Astrocyte of the spinal cord (primary cell): ENCODE measurements around the gene RAPGEF2.

Experiments
- DNase-seq: peaks from one replicate; pipeline ENCODE4 v3.0.0; 2011; ENCODE audit warnings: low read depth, low spot score
- H3K4me3 ChIP-seq: 2 replicates; pipeline ENCODE4 v1.5.1; 2011; ENCODE audit warnings: low read depth, mild to moderate bottlenecking, low read length, moderate library complexity
- CTCF ChIP-seq: IDR thresholded peaks from 2 replicates; pipeline ENCODE4 v1.5.1; 2012; ENCODE audit warnings: low read depth, mild to moderate bottlenecking, low read length, inconsistent platforms
- in situ Hi-C: cut with HindIII; loops from 2 replicates; pipeline ENCODE4 v1.10.0; 2017; ENCODE audit warnings: low sequenced_read_pairs

The RAPGEF2 gene

DNA sequence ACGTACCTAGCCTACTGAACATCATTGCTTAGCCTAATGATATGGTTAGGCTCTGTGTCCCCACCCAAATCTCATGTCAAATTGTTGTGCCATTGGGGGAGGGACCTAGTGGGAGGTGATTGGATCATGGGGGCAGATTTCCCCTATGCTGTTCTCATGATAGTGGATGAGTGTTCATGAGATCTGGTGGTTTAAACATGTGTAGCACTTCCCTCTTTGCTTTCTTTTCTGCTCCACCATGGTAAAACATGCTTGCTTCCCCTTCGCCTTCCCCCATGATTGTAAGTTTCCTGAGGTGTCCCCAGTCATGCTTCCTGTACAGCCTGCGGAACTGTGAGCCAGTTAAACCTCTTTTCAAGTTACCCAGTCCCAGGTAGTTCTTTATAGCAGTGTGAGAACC is 102.6 kb downstream of the RAPGEF2 start:
- DNase-seq: no peak
- H3K4me3 ChIP-seq: no peak overlapping the region
- no peak for TF ChIP-seq CTCF
- in situ Hi-C loops: no loop called here

DNA sequence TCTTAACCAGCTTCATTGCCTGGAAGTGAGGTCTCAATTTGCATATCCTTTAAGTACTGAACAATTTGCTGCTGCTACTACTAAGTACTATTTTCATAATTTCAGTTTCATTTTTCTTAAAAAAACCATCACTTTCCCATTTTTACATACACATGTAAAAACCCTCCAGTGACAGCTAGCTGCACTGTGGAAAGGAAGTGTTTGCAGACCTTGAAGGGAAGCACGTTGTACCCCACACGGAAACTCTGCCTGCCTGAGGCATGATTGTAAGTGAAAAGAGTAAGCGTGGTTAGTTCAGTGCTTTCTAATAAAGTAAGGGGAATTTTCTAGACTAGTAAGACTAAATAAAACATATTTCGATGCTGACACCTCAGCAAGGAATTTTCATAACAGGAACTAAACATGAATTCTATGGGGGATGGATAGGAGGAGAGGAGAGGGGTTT is 103.6 kb downstream of the RAPGEF2 start:
- no peak for TF ChIP-seq CTCF
- DNase-seq: peak; percentile 36
- in situ Hi-C loops: no loop called here
- no peak overlapping the region for H3K4me3 ChIP-seq

DNA sequence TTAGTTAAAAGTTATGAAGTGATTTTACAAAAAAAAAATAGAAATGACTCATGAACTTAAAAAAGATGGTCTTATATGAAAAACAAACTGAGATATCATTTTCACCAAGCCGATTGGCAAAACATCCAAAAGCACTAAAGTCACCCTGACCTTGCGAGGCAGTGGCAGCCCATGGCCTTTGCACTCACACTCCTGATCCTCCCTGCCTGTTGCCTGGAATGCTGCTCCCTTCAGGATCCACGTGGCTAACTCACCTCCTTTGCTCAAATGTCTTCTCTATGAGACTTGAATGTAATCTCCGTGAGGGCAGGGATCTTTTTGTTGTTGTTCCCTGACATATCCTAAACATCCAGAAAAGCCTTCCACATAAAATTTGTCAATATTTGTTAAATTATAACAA is 106.4 kb downstream of the RAPGEF2 start:
- in situ Hi-C loops: no loop called here
- H3K4me3 ChIP-seq: no peak overlapping the region
- no peak for DNase-seq
- no peak for TF ChIP-seq CTCF

- in situ Hi-C loops: no loop called here
Observed at GRCh38 chr4:159210975-159211374, 108.1 kb downstream of the RAPGEF2 start.

DNA sequence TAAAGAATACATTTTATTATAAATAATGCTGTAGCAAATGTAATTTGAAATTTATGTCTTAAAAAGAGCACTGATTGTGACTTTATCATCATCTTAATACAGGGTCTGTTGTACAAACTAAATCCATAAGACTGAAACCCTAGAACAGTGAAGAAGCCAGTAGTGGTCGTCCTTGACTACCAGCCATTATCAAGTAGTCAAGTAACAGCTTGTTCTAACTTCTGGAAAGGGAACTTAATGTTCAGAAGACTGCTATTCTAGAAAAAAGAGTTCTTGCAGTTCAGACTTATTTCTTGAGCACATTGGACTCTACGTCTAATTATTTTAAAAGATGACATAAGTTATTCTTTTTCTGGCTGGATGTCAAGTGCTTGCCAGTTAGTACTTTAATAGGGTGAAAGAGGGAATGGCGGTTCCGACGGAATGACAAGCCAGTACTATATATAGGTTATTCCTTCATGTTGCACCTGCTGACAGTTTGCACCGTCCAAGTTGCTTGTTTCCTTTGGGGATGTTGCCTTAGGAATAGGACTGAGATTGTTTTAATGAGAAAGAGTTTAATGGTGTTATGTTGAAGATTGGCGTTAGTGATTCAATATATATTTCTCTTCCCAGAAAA is 109.9 kb downstream of the RAPGEF2 start:
- TF ChIP-seq CTCF: no peak
- DNase-seq: no peak
- H3K4me3 ChIP-seq: no peak overlapping the region
- in situ Hi-C loops: no loop called here

More at GRCh38 chr4:159210975-159211374, 108.1 kb downstream of the RAPGEF2 start:
- no peak for TF ChIP-seq CTCF
- H3K4me3 ChIP-seq: no peak overlapping the region
- no peak for DNase-seq

- TF ChIP-seq CTCF: no peak
- no peak overlapping the region for H3K4me3 ChIP-seq
- no peak for DNase-seq
- in situ Hi-C loops: no loop called here
Observed at GRCh38 chr4:159216834-159217233, 114.0 kb downstream of the RAPGEF2 start.
